Neural cell (in vitro differentiated cells): ENCODE results near the gene CFAP61. TPM values are rescaled to one million over a fixed set of nuclear protein-coding genes. Genes with fewer than 3 reads are reported as not detected.

Source experiments
- H2AFZ ChIP-seq: fragments of 200-600, 300-800 bp; sonication (generic), shearing (Covaris generic); 2 replicates; pipeline ENCODE4 v1.6.0; 2014; ENCODE audit warnings: low read depth, mild to moderate bottlenecking, antibody characterized with exemption, low read length, moderate library complexity
- H3F3A ChIP-seq: fragments of 200-600 bp; shearing (Covaris generic); 2 replicates; pipeline ENCODE4 v1.6.1; 2016; ENCODE audit warnings: mild to moderate bottlenecking, moderate library complexity, mixed read lengths, antibody characterized with exemption, low read length; ENCODE audit not compliant: insufficient read depth, poor library complexity, severe bottlenecking
- H3K27ac ChIP-seq: fragments of 200-600, 300-800 bp; sonication (generic), shearing (Covaris generic); 2 replicates; pipeline ENCODE4 v1.5.1; 2014; ENCODE audit warnings: mild to moderate bottlenecking, low read length, moderate library complexity
- H3K27me3 ChIP-seq: fragments of 300-800, 200-600 bp; sonication (generic), shearing (Covaris generic); 2 replicates; pipeline ENCODE4 v1.6.0; 2014; ENCODE audit warnings: mild to moderate bottlenecking, low read depth, low read length, moderate library complexity; ENCODE audit not compliant: insufficient read depth
- H3K36me3 ChIP-seq: fragments of 300-800, 200-600 bp; sonication (generic), shearing (Covaris generic); 2 replicates; pipeline ENCODE4 v1.5.1; 2014; ENCODE audit warnings: mild to moderate bottlenecking, antibody characterized with exemption, low read length, moderate library complexity; ENCODE audit not compliant: insufficient read depth
- H3K4me2 ChIP-seq: fragments of 300-800, 200-600 bp; sonication (generic), shearing (Covaris generic); 2 replicates; pipeline ENCODE4 v1.6.0; 2014; ENCODE audit warnings: mild to moderate bottlenecking, low read length
- H3K4me3 ChIP-seq: fragments of 300-800, 200-600 bp; sonication (generic), shearing (Covaris generic); 2 replicates; pipeline ENCODE4 v1.5.1; 2014; ENCODE audit warnings: mild to moderate bottlenecking, low read length, moderate library complexity
- H3K79me2 ChIP-seq: fragments of 200-600 bp; shearing (Covaris generic); replicated peaks from 2 replicates; pipeline ENCODE4 v1.6.0; 2014; ENCODE audit warnings: mild to moderate bottlenecking, low read length, moderate library complexity; ENCODE audit not compliant: insufficient read depth
- H3K9ac ChIP-seq: fragments of 300-800, 200-600 bp; sonication (generic), shearing (Covaris generic); 2 replicates; pipeline ENCODE4 v1.6.1; 2016; ENCODE audit warnings: mild to moderate bottlenecking, low read length, mixed read lengths
- H3K9me2 ChIP-seq: fragments of 200-600 bp; shearing (Covaris generic); 2 replicates; pipeline ENCODE4 v1.6.1; 2016; ENCODE audit warnings: mild to moderate bottlenecking, low read length, mixed read lengths; ENCODE audit not compliant: insufficient read depth
- H3K9me3 ChIP-seq: fragments of 200-600, 300-800 bp; sonication (generic), shearing (Covaris generic); 2 replicates; pipeline ENCODE4 v1.6.1; 2016; ENCODE audit warnings: mild to moderate bottlenecking, mixed run types, low read length, moderate library complexity, mixed read lengths
- H4K20me1 ChIP-seq: fragments of 200-600 bp; shearing (Covaris generic); 2 replicates; pipeline ENCODE4 v1.6.1; 2016; ENCODE audit warnings: mild to moderate bottlenecking, mixed run types; ENCODE audit not compliant: insufficient read depth
- CTCF ChIP-seq: fragments of 450-650 bp; IDR thresholded peaks from 2 replicates; pipeline ENCODE4 v1.5.1; 2014; ENCODE audit warnings: antibody characterized with exemption, mild to moderate bottlenecking, moderate library complexity; ENCODE audit not compliant: poor library complexity, severe bottlenecking
- EP300 ChIP-seq: fragments of 450-650 bp; conservative IDR thresholded peaks from 2 replicates; pipeline ENCODE4 v1.6.1; 2014; ENCODE audit warnings: antibody characterized with exemption, mild to moderate bottlenecking, moderate library complexity; ENCODE audit not compliant: poor library complexity, severe bottlenecking
- EZH2 ChIP-seq: fragments of 200-600, 300-800 bp; shearing (Covaris generic), sonication (generic); IDR thresholded peaks from 2 replicates; pipeline ENCODE4 v1.6.1; 2014; ENCODE audit warnings: antibody characterized with exemption, low read length, borderline replicate concordance, mild to moderate bottlenecking; ENCODE audit not compliant: insufficient read depth, poor library complexity, severe bottlenecking
- MXI1 ChIP-seq: fragments of 450-650 bp; conservative IDR thresholded peaks from 2 replicates; pipeline ENCODE4 v1.6.1; 2014; ENCODE audit warnings: antibody characterized with exemption, mild to moderate bottlenecking; ENCODE audit not compliant: poor library complexity, severe bottlenecking
- POLR2AphosphoS5 ChIP-seq: IDR thresholded peaks from 2 replicates; pipeline ENCODE4 v1.6.1; 2012
- RAD21 ChIP-seq: fragments of 450-650 bp; conservative IDR thresholded peaks from 2 replicates; pipeline ENCODE4 v1.6.1; 2014; ENCODE audit warnings: antibody characterized with exemption, mild to moderate bottlenecking, moderate library complexity
- REST ChIP-seq: IDR thresholded peaks from 2 replicates; pipeline ENCODE4 v1.6.1; 2012; ENCODE audit warnings: borderline replicate concordance
- SMC3 ChIP-seq: fragments of 450-650 bp; conservative IDR thresholded peaks from 2 replicates; pipeline ENCODE4 v1.6.1; 2014; ENCODE audit warnings: antibody characterized with exemption, mild to moderate bottlenecking, moderate library complexity; ENCODE audit not compliant: poor library complexity
- TAF1 ChIP-seq: IDR thresholded peaks from 2 replicates; pipeline ENCODE4 v1.6.1; 2012; ENCODE audit warnings: low read depth
- polyA plus RNA-seq: library from polyadenylated mRNA; depleted of rRNA; stranded (reverse); fragments of >200 nt; gene quantifications from 2 replicates; pipeline ENCODE4 v1.2.3, GENCODE V29; 2014

Gene CFAP61
- polyA plus RNA-seq, 1 donor from 2014 or later, result 0.42 TPM

- Histone ChIP-seq H3K4me3 (peak within 1 kb of the TSS; percentile 95), H2AFZ (peak within 1 kb of the TSS; percentile 73), H3K4me2 (peak within 1 kb of the TSS; percentile 88), H3K79me2 (peaks cover 38% of the 10 kb centered on the region), H4K20me1 (no peaks in the 10 kb centered on the region), H3K9me2 (no peaks in the 10 kb centered on the region), H3K27ac (peak within 1 kb of the TSS; percentile 60), H3F3A (no peaks in the 10 kb centered on the region), H3K9ac (peak within 1 kb of the TSS; percentile 75), H3K36me3 (no peaks in the 10 kb centered on the region), H3K27me3 (no peaks in the 10 kb centered on the region), H3K9me3 (no peaks in the 10 kb centered on the region)
- TF ChIP-seq RAD21, result peak; percentile 55
- peak; percentile 79 for TF ChIP-seq POLR2AphosphoS5
- peak; percentile 95 for TF ChIP-seq CTCF
- no peak for TF ChIP-seq EZH2
- peak; percentile 95 for TF ChIP-seq MXI1
- TF ChIP-seq SMC3, result peak; percentile 69
- TF ChIP-seq EP300, result peak; percentile 51
- no peak for TF ChIP-seq REST
- TF ChIP-seq TAF1, result peak; percentile 79
These were observed 35.1 kb upstream of the CFAP61 start, which contains the start of gene NAA20 for GRCh38 chr20:20017001-20017843. Gene NAA20 (plus strand): TSS chr20:20017362. CDS start chr20:20017397, 35 bp downstream.

GRCh38 chr20:20017844-20018185 is 34.5 kb upstream of the CFAP61 start:
- Histone ChIP-seq H3K4me2 (peak overlapping the region; percentile 88), H3K9ac (peak overlapping the region; percentile 75), H3K79me2 (peaks cover 43% of the 10 kb centered on the region), H3K9me2 (no peaks in the 10 kb centered on the region), H3K27me3 (no peaks in the 10 kb centered on the region), H3K9me3 (no peaks in the 10 kb centered on the region), H3K36me3 (no peaks in the 10 kb centered on the region), H4K20me1 (no peaks in the 10 kb centered on the region), H3K4me3 (peak overlapping the region; percentile 95), H3K27ac (peak overlapping the region; percentile 60), H3F3A (no peaks in the 10 kb centered on the region), H2AFZ (peak overlapping the region; percentile 73)
- TF ChIP-seq REST, result no peak
- no peak for TF ChIP-seq SMC3
- no peak for TF ChIP-seq TAF1
- no peak for TF ChIP-seq CTCF
- no peak for TF ChIP-seq EZH2
- no peak for TF ChIP-seq POLR2AphosphoS5
- TF ChIP-seq EP300, result no peak
- TF ChIP-seq MXI1, result no peak
- TF ChIP-seq RAD21, result no peak
